DMS53 (cell line): Measurements from ENCODE around the gene DNAJC5.
"Not testable (repeated sequence)": the region's sequence is repeated elsewhere in the genome, so short reads cannot be mapped to it uniquely, and the experiment has no call there.

Experiments
- DNase-seq: peaks from one replicate; lab custom pipeline; 2025; lab: John Stamatoyannopoulos, UW

Gene DNAJC5

DNA sequence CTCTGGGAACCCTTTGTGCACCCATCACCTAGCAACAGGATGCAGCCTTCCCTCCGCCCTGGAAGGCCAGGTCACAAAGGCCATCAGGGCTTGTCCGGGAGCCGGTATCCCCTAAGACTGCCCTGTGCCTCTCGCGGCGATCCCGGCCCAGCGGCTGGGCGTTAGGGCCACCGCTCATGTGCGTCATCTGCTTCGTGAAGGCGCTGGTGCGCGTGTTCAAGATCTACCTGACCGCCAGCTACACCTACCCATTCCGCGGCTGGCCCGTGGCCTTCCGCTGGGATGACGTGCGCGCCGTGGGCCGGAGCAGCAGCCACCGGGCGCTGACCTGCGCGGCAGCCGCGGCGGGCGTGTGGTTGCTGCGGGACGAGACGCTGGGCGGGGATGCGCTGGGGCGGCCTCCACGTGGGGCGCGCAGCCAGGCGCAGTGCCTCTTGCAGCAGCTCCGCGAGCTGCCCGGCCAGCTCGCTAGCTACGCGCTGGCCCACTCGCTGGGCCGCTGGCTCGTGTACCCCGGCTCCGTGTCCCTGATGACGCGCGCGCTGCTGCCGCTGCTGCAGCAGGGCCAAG, 33.5 kb upstream of the DNAJC5 start, which contains the start of gene ABHD16B:
TSS of gene ABHD16B (plus strand) at position 134 of the 570 bp plus-strand sequence. CDS start at position 177, 43 bp downstream.
- DNase-seq = no peak

DNA sequence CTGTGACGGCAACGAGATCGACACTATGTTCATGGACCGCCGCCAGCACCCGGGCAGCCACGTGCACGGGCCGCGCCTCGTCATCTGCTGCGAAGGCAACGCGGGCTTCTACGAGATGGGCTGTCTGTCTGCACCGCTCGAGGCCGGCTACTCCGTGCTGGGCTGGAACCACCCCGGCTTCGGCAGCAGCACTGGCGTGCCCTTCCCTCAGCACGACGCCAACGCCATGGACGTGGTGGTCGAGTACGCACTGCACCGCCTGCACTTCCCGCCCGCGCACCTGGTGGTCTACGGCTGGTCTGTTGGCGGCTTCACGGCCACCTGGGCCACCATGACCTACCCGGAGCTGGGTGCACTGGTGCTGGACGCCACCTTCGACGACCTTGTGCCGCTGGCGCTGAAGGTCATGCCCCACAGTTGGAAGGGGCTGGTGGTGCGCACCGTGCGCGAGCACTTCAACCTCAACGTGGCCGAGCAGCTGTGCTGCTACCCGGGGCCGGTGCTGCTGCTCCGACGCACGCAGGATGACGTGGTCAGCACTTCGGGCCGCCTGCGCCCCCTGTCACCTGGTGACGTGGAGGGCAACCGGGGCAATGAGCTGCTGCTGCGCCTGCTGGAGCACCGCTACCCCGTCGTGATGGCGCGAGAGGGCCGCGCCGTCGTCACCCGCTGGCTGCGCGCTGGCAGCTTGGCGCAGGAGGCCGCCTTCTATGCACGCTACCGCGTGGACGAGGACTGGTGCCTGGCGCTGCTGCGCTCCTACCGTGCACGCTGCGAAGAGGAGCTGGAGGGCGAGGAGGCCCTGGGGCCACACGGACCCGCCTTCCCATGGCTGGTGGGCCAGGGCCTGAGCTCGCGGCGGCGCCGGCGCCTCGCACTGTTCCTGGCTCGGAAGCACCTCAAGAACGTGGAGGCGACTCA, 32.7 kb upstream of the DNAJC5 start:
- DNase-seq = no peak

DNA sequence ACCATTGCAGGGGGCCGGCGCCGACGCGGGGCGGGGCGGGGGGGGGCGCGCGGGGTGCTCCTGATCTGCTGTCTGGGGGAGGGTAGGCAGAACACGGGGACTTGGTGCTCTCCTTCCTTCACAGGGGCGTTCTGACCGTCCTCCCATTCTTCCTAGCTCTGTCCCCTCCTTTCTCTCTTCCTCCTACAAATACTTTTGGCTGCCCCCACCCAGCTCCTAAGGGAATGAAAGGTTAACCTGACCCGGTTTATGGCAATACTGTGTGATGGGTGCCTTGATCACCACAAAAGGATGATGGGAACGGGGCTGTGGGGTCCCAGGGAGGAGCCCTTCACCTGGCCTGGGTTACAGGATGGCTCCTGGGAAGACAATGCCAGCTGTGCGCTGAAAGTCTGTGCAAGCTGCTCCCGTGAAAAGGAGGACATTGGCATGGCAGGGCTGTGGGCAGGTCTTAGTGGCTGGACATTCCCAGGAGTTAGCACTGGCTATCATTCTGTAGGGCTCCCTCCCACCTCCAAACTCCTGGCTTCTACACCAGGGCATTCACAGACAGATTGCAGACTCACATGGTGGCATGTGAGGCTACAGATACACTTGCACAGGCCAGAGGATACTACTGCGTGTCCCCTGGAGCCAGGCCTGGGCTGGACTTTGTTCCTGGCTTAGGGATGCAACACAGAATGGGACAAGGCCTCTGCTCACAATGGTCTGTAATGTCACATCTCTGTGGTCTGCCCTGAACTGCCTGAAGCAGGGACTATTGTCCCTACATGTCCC, 31.7 kb upstream of the DNAJC5 start:
- DNase-seq = no peak

DNA sequence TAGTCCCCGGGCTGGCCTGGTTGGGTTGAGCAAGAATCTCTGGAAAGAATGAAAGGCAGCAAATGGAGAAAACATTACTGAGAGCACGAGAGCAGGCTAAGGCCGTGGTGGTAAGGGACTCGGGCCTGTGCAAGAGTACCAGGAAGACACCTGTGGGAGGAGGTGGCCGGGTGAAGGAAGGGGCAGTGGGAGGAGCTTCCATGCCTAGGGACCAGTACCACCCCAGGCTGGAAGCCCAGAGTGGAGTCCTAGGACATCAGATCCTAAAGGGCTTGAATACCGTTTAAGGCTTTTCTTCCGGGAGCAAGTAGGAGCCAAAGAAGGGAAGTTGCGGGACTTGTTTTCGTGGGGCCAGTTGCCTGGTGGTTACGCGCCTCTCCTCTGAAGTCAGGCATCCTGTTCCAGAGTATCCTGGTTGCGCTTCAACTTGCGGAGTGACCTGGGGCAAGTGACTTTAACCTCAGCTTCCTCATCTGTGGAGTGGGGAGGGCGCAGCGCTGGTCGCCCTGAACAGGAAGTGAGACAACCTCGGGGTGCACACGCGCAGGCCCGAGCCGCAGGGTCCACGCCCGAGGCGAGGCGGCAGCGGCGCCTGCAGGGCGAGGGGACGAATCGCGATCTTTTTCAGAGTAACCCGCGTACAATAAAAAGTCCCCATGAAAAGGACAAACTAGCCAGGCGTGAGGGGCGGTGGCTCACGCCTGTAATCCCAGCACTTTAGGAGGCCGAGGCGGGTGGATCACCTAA, 31.0 kb upstream of the DNAJC5 start:
- DNase-seq = peak; percentile 95

DNA sequence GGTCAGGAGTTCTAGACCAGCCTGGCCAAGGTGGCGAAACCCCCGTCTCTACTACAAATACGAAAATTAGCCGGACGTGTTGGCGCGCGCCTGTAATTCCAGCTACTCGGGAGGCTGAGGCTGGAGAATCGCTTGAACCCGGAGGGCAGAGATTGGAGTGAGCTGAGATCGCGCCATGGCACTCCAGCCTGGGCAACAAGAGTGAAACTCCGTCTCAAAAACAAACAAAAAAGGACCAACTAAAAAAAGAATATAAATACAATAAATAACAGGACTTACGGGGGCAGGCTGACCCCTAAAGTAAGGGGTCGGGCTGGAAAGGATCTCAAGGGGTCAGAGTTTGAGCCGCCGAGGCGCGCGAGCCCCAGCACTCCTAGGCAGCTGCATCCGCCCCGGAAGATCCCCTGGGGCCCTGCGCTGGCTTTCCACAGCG, 30.4 kb upstream of the DNAJC5 start:
- DNase-seq = no peak

DNA sequence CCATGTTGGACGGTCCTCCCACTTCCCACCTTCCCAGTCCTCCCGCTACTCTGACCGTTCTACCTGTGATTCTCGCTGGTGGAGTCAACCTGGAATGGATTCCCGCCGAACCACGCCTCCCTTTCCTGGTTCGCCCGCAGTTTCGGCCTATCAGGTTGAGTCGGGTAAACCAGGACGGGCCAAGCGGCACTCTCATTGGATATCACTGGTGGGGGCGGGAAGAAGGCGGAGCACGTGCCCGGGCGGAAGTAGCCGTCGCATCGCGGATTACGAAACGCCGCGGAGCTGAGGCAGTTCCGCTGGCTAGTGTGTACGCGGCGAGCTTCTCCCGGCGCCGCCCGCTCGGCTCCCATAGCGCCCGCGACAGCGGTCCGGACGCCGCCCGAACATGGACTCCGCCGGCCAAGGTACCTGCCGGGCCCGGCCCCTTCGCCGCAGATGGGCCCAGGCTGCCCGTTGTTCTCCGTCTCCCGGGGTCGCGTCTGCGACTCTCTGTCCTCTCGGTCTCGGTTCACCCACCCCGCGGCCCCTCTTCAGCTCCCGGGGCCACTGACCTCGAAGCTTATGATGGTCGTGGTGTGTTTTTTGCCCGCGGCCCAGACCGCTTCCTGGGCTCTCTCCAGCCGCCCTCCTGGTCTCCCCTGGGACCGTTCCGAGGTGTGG, 29.8 kb upstream of the DNAJC5 start, which contains the start of gene TPD52L2:
TSS of gene TPD52L2 (plus strand) at position 293 of the 663 bp plus-strand sequence. CDS start at position 389, 96 bp downstream.
- peak; percentile 100 for DNase-seq

DNA sequence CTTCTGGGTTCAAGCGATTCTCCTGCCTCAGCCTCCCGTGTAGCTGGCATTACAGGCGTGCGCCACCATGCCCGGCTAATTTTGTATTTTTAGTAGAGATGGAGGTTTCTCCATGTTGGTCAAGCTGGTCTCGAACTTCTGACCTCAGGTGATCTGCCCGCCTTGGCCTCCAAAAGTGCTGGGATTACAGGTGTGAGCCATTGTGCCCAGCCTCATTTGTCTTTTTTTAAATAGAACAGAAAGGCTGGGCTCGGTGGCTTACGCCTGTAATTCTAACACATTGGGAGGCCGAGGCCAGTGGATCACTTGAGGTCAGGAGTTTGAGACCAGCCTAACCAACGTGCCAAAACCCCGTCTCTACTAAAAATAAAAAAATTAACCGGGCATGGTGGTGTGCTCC, 27.9 kb upstream of the DNAJC5 start:
- DNase-seq = not testable (repeated sequence)

DNA sequence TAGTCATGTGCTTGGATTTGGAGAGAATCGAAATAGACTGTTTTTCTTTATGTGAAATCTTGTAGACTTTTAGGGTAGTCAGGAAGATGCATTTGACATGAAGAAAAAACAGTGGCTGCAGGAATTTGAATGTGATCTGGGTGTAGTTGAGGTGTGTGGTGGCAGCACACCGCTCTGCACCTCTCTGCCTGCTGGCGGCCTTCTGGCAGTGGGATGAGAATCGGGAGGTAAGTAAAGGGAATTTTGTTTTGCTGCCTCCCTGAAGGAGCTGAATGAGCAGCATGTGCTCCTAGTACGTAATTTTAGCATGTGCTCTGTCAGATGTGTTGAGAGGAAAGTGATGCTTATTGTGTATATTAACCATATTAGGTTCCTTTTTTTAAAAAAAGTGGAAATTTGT, 26.7 kb upstream of the DNAJC5 start:
- no peak for DNase-seq

DNA sequence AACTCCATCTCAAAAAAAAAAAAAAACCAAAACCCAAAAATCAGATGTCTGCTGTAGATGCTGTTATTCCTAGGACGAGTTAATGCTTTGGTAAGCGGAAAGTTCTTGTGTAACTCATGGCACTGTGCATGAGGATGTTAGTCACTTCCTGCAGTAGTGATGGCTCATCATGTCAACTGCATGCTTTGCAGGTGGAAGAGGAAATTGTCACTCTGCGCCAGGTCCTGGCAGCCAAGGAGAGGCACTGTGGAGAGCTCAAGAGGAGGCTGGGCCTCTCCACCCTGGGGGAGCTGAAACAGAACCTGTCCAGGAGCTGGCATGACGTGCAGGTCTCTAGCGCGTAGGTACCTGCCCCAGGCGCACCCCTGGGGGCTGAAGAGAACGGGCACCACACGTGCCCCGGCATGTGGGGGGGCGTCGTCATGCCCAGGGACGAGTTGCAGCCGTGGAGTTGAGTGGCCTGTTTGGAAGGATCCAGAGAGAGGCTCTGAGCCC, 21.4 kb upstream of the DNAJC5 start:
- peak; percentile 39 for DNase-seq

DNA sequence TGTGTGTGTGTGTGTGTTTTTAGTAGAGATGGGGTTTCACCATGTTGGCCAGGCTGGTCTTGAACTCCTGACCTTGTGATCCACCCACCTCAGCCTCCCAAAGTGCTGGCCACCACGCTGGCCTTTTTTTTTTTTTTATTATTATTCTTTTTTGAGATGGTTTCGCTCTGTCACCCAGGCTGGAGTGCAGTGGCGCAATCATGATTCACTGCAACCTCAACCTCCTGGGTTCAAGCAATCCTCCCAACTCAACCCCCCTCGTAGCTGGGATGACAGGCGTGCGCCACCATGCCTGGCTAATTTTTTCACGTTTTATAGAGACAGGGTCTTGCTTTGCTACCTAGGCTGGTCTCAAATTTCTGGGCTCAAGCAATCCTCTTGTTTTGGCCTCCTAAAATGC, 20.7 kb upstream of the DNAJC5 start:
- DNase-seq = not testable (repeated sequence)

DNA sequence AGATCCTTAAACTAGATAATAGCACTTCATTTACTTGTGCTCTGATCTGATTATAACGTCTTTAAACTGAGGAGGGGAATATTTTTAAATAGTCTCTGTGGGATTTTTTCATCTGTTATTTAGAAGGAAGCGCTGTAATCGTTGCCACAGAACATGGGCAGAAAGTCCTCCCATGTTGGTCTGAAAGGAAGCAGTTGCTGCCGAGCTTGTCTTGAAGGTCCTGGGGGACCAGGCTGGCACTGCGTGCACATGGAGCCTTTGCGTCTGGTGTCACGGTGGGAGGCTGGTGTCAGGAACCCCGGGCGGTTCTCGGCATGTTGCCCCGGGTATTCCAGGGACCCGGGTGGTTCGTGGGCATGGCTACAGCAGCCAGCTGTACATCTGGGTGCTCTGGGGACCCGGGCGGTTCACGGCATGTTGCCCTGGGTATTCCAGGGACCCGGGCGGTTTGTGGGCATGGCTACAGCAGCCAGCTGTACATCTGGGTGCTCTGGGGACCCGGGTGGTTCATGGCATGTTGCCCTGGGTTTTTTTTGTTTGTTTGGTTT, 18.4 kb upstream of the DNAJC5 start:
- DNase-seq = no peak

DNA sequence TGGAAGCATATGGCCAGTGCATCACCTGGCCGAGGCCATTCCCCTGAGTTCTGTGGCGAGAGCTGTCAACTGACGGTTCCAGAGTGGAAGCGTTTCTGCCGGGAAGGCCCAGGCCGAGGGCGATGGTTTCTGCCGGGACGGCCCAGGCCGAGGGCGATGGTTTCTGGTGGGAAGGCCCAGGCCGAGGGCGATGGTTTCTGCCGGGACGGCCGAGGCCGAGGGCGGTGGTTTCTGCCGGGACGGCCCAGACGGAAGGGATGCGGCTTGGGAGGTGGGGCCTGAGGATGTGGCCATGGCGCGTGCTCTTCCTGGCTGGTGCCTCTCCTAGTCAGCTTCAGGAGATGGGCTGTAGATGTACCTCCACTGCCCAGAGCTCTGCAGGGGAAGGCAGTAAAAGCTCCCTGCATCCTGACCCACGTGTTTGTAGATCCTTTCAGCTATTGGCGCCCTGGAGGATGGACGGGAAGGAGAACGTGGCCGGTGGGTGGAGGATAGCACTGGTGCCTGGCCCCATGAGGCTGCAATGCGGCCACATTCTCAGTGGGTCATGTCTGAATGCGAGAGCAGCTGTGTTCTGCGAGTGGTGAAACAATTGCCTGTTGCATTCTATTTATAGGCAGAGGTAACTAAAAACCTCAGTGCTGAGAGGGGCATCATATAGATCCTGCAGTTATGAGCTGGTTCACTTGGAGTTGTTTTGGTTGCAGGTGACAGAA, 17.0 kb upstream of the DNAJC5 start:
- DNase-seq = no peak

DNA sequence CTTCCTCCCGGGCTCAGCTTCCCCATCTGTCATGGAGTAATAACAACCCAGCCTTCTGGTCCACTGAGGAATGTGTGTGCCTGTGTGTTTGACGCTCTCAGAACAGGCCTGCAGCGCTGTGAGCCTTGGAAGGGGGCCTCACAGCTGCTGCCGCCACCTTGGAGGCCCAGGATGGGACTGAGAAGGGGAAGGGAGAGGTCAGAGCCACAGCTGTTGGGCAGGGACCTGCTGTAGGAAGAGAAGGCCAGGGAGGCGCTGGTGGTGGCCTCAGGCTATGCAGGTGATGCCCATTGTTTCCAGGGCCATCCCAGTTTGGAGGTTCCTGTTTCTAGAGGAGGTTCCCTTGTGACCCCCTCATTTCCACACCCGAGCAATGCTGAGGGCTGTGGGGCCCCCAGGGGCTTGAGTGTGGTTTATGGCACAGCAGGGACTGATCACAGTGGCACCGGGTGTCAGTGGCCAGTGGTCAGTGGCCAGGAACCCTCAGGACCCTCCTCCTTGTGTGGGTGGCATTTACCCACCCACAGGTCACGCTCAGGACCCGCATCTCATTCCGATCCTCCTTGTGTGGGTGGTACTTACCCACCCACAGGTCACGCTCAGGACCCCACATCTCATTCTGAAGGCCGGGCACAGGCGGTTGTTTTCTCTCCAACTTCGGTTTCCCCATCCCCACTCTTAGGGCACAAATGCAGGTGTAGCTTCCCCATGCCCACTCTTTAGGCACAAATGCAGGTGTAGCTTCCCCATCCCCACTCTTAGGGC, 15.8 kb upstream of the DNAJC5 start:
- no peak for DNase-seq

DNA sequence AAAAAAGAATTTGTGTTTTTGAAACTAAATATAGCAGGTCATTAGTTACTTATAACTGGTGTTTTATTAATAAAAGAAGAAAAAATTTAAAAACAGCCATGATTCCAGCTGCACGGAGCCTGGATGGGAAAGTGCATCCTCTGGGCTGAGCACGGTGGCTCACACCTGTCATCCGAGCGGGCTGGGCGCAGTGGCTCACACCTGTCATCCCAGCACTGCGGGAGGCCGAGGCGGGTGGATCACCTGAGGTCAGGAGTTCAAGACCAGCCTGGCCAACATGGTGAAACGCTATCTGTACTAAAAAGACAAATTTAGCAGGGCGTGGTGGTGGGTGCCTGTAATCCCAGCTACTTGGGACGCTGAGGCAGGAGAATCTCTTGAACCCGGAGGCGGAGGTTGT, 14.0 kb upstream of the DNAJC5 start:
- DNase-seq = not testable (repeated sequence)

DNA sequence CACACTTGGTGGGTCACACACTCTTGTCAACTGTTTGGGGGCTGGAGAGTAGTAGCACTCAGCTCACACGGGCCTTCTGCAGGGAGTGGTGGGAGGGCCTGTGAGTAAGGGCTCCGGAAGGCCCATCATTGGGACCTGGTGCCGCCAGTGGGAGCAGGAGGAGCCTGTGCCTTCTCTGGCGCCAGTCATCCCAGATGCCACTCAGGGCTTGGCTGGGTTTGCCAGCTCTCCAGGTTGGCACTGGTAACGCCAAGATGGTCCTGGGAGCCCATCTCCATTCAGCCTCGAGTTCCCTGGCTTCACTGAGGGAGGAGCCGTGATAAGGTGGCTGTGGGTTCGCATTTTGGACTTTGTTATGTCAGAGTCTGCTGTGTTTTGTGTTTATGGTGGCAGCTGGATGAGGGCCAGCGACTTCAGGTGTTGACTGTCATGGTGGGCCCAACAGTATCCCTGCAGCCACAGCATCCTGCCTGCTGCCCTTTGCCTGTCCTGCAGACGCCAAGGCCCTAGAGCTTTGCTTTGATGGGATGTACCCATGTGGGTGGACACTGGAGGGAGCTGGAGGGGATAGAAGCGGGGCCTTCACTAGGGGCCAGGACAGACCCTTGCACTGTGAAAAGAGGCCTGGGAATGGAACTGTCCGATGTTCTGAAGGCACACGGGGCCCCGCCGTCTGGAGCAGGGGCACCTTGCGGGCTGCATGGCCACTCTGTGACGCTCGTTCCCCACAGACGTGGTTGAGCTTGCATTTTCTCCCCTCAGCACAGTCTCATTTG, 13.3 kb upstream of the DNAJC5 start:
- DNase-seq = no peak

DNA sequence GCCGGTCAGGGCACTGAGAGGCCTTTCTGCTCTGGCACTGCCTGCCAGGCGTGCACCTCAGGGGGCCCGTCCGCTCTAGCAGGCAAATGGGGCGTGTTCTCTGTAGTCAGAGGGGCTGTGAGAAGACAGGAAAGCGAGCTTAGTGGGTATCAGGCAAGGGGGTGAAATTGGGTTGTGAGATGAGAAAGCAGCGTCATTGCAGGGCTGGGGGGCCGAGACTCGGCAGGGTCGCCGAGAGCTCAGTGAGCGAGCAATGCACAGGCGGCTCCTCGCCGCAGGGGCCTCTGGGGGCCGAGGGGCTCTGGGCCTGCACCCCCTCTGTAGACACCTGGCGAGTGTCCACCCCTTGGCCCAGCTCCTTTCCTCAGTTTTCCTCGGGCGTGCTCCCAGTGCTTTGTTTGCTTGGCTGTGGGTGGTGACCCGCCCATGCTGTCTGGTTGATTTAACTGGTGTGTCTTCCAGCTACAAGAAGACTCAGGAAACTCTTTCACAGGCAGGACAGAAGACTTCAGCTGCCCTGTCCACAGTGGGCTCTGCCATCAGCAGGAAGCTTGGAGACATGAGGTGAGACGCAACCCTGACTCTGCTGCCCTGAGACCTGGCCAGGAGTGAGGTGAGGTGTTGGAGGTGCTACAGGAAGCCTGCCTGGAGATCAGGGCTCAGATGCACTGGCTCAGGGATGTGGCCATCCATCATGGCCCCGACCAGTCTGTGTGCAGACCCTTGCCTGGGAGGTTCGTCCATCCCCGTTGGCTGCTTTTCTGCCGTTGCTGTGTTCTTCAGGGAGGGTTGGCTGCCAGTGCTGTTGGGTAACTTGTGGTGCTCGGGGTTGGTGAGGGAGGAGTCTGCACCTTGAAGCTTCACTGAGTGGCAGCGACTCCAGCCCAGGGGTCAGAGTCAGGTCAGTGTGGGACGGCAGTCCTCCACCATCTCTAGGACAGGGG, 12.4 kb upstream of the DNAJC5 start:
- no peak for DNase-seq

DNA sequence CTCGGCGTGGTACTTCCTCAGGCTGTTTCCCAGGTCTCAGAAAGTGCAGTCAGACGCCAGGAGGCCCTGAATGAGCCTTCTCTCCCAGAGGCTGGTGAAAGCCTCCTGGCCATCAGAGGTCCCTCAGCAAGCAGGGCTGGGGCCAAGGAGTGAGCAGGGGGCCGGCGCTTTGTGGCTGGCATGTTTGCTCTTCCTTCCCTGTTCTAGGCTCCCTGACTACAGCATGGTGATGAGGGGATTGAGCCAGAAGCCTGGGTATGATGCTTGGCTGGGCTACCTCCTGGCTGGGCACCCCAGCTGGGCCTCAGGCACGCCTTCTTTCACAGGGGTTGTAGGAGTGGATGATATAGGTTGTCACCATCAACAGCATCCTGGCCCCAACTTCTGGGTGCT, 11.7 kb upstream of the DNAJC5 start:
- DNase-seq = no peak
